MCF 10A (cell line): ENCODE measurements around the gene GMDS. TPM values are rescaled to one million over a fixed set of nuclear protein-coding genes. Genes with fewer than 3 reads are reported as not detected.

Experiments
- BruUV-seq: library from RNA; stranded (reverse); fragments of 400-500 nt; replicated peaks from 2 replicates; lab custom pipeline; 2021; lab: Mats Ljungman, UMichigan
- CTCF ChIA-PET: fragments of 300-600 bp; sonication (Branson Sonifier 250); formaldehyde crosslinking; extraction: SDS; loops from one replicate; lab custom pipeline; 2021; ENCODE audit warnings: antibody characterized with exemption, inconsistent platforms; lab: Yijun Ruan, JAX
- POLR2A ChIA-PET: fragments of 300-600, 350-650 bp; sonication (Branson Sonifier 250); formaldehyde crosslinking; extraction: SDS; loops from one replicate; lab custom pipeline; 2020; ENCODE audit warnings: antibody characterized with exemption, inconsistent platforms; lab: Yijun Ruan, JAX
- DNase-seq: peaks from one replicate; pipeline ENCODE4 v3.0.0-alpha.2; 2018; ENCODE audit not compliant: unreplicated experiment
- H3K27ac Mint-ChIP-seq: one replicate; pipeline ENCODE4 v1.8.0; 2022; ENCODE audit warnings: mild to moderate bottlenecking, low read depth, mixed read lengths; ENCODE audit not compliant: unreplicated experiment
- H3K27me3 Mint-ChIP-seq: one replicate; pipeline ENCODE4 v1.8.0; 2022; ENCODE audit warnings: mixed read lengths; ENCODE audit not compliant: insufficient read depth, unreplicated experiment
- H3K36me3 Mint-ChIP-seq: one replicate; pipeline ENCODE4 v1.8.0; 2022; ENCODE audit warnings: mild to moderate bottlenecking, moderate library complexity, mixed read lengths; ENCODE audit not compliant: insufficient read depth, unreplicated experiment
- H3K4me1 Mint-ChIP-seq: one replicate; pipeline ENCODE4 v1.8.0; 2022; ENCODE audit warnings: mixed read lengths; ENCODE audit not compliant: insufficient read depth, unreplicated experiment
- H3K4me3 Mint-ChIP-seq: one replicate; pipeline ENCODE4 v1.8.0; 2022; ENCODE audit warnings: mild to moderate bottlenecking, moderate library complexity, mixed read lengths; ENCODE audit not compliant: unreplicated experiment
- H3K9me3 Mint-ChIP-seq: one replicate; pipeline ENCODE4 v1.8.0; 2022; ENCODE audit warnings: mixed read lengths; ENCODE audit not compliant: unreplicated experiment
- CTCF ChIP-seq: fragments of 200-600 bp; IDR thresholded peaks from one replicate; pipeline ENCODE4 v1.8.0; 2022; ENCODE audit warnings: antibody characterized with exemption, mild to moderate bottlenecking; ENCODE audit not compliant: unreplicated experiment
- intact Hi-C: fragments of 100-400 bp; cut with micrococcal nuclease; formaldehyde crosslinking; loops from 2 replicates; pipeline ENCODE4 v1.14.1; 2022
- total RNA-seq: library from RNA; stranded (reverse); gene quantifications from 2 replicates; pipeline ENCODE4 v1.2.3, GENCODE V29; 2022

The GMDS gene
- total RNA-seq, 1 experiment from 2014 or later = 24.9 TPM

GRCh38 chr6:2244261-2245102 is 923 bp downstream of the GMDS start:
- Mint-ChIP-seq H3K4me1 (peaks cover 16% of the 10 kb centered on the region), H3K27ac (peak overlapping the region; percentile 49), H3K36me3 (no peaks in the 10 kb centered on the region), H3K9me3 (no peaks in the 10 kb centered on the region), H3K4me3 (peak overlapping the region; percentile 87), H3K27me3 (no peaks in the 10 kb centered on the region)
- TF ChIP-seq CTCF = no peak
- DNase-seq = peak; percentile 25
- ChIA-PET POLR2A (interaction anchor here (2.4 kb wide), 1 partner anchor 19 kb away, joined by 9 read pairs; no protein-coding TSS in a partner anchor), CTCF (no interaction called here)
- TSS peak; percentile 50 for BruUV-seq
- intact Hi-C loops = loop anchor here (1.0 kb wide), 1 partner anchor 7 kb away; no protein-coding TSS in a partner anchor

- no peak overlapping the region for H3K27ac Mint-ChIP-seq
- POLR2A ChIA-PET = interaction anchor here (0.5 to 1.2 kb wide), 2 partner anchors 45 to 179 kb away, joined by 3 to 4 read pairs; no protein-coding TSS in a partner anchor
- peaks cover 29% of the 10 kb centered on the region for H3K4me1 Mint-ChIP-seq
- no peak overlapping the region for H3K4me3 Mint-ChIP-seq
- no peaks in the 10 kb centered on the region for H3K9me3 Mint-ChIP-seq
- DNase-seq = no peak
- TF ChIP-seq CTCF = no peak
- no peaks in the 10 kb centered on the region for H3K27me3 Mint-ChIP-seq
- CTCF ChIA-PET = no interaction called here
- H3K36me3 Mint-ChIP-seq = no peaks in the 10 kb centered on the region
- no TSS peak for BruUV-seq
- intact Hi-C loops = no loop called here
These were observed 3.1 kb downstream of the GMDS start for GRCh38 chr6:2242311-2242710.

GRCh38 chr6:2240961-2241360 is 4.4 kb downstream of the GMDS start:
- BruUV-seq = no TSS peak
- POLR2A ChIA-PET = no interaction called here
- no peak for DNase-seq
- no peak for TF ChIP-seq CTCF
- H3K4me3 Mint-ChIP-seq = no peak overlapping the region
- CTCF ChIA-PET = interaction anchor here (0.6 to 1.0 kb wide), 2 partner anchors 32 to 393 kb away, joined by 3 to 5 read pairs; no protein-coding TSS in a partner anchor
- peaks cover 42% of the 10 kb centered on the region for H3K4me1 Mint-ChIP-seq
- H3K27me3 Mint-ChIP-seq = no peaks in the 10 kb centered on the region
- H3K9me3 Mint-ChIP-seq = no peaks in the 10 kb centered on the region
- no peaks in the 10 kb centered on the region for H3K36me3 Mint-ChIP-seq
- intact Hi-C loops = no loop called here
- no peak overlapping the region for H3K27ac Mint-ChIP-seq

GRCh38 chr6:2237001-2237400 is 8.4 kb downstream of the GMDS start:
- TF ChIP-seq CTCF = no peak
- Mint-ChIP-seq H3K9me3 (no peaks in the 10 kb centered on the region), H3K36me3 (no peaks in the 10 kb centered on the region), H3K27ac (peak overlapping the region; percentile 81), H3K27me3 (no peaks in the 10 kb centered on the region), H3K4me3 (no peak overlapping the region), H3K4me1 (peaks cover 30% of the 10 kb centered on the region)
- no TSS peak for BruUV-seq
- ChIA-PET POLR2A (interaction anchor here (0.6 to 2.9 kb wide), 9 partner anchors 9 to 627 kb away, joined by 3 to 18 read pairs (median 5); partner anchors contain the start of gene FOXC1), CTCF (interaction anchor here (1.5 kb wide), 1 partner anchor 626 kb away, joined by 3 read pairs; no protein-coding TSS in a partner anchor)
- intact Hi-C loops = loop anchor here (1.0 kb wide), 1 partner anchor 8 kb away; the partner anchor contains the start of gene GMDS
- peak; percentile 96 for DNase-seq
